NCI-H446 (cell line): ENCODE data around the gene CUBN.

ENCODE experiments used
- DNase-seq, 2 experiments: peaks; one replicate each; lab custom pipeline; 2025; lab: John Stamatoyannopoulos, UW

CUBN gene

GRCh38 chr10:17129741-17130140 is at the start of gene CUBN:
CUBN (minus strand) TSS chr10:17129811; CDS start chr10:17129765, 46 bp downstream.
- DNase-seq = no peak

GRCh38 chr10:17179002-17179401 is 49.4 kb upstream of the CUBN start:
- DNase-seq = no peak

GRCh38 chr10:17178006-17178405 is 48.4 kb upstream of the CUBN start:
- no peak for DNase-seq

DNA sequence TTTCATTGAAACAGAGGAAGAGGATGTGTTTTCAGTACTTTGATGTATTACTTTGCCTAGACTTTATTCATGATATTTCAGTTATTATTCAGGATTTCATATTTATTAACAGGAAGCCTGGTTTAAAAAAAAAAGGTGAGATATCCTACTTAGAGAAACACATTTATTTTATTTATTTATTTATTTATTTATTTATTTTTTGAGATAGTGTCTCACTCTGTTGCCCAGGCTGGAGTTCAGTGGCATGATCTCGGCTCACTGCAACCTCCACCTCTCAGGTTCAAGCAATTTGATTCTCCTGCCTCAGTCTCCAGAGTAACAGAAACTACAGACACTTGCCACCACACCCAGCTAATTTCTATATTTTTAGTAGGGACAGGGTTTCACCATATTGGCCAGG is 47.4 kb upstream of the CUBN start:
- DNase-seq = no peak

- DNase-seq = no peak
These were observed 46.5 kb upstream of the CUBN start for GRCh38 chr10:17176091-17176490.

DNA sequence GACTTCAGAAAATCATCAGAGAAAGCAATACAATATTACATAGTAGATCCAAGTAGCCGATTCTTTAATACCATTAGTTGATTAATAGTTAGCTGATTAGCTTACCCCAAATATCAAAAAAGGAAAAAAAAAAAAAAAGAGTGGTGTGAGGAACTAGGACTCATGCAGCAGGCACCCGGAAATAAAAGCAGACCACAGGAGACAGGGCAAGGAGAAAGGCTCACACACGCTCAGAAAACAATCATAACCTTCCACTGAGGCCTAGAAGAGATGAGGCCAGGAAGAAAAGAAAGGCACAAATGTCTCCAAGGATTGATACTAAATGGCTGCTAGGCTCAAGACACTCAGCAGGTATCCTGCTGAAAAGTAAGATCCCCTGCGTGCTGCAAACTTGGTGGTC is 45.9 kb upstream of the CUBN start:
- no peak for DNase-seq

- no peak for DNase-seq
These were observed 45.0 kb upstream of the CUBN start for GRCh38 chr10:17174626-17175025.

DNA sequence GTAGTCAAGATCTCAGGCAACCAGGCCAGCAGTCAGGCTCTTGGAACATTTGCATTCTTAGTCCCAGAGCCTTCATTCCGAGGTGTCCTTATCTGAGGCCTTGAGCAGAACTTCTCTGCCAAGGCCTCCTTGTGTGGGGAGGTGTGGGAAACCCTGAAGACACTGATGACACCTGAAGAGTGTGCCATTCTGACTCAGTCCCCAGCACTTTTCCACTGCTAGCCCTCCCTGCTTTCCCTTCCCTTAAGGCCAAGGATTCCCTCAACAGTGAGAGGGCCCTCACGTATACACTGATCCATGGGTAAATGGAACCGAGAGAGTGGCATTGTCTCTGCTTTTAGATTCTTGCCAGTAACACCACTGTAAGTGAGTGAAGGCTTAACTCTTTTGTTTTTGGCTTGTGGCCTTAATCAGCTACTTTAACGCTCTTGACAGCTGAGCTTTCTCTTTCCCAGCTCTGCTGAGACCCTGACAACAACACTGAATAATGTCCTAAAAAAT is 41.6 kb upstream of the CUBN start:
- no peak for DNase-seq

DNA sequence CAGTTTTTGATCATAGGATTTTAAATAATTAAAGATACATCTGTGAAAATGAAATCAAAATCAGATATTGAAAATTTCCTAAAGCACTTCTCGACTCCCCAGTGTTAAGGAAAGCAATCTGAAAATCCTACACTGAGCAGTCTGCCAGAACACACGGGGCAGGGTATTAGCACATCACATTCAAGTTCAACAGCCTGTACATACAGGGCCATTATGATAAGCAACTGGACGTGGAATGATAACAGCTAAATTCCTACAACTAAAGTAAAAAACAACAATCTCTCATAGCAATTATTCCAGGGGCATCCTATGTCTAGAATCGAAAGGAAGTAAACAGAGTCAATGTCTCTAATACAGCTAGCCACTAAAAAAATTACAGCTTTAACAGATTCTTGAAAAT is 40.2 kb upstream of the CUBN start:
- DNase-seq = no peak

DNA sequence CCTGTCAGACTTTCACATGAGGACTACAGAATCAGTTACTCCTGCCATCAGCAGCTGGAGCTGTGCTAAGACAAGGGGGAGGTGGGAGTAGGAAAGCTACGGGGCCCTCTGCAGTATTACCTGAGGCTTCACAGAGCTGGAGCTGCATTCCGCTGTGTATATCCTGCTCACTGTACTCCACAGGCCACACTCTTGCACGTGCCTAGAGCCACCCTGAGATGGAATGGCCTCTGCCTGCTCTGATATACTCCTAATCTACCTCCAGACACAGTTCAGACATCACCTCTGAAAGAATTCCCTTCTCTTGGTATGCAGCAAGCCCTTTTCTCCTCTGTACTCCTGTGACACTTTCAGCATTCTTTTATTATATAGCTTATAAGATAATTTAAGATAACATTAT is 37.1 kb upstream of the CUBN start:
- DNase-seq = no peak

DNA sequence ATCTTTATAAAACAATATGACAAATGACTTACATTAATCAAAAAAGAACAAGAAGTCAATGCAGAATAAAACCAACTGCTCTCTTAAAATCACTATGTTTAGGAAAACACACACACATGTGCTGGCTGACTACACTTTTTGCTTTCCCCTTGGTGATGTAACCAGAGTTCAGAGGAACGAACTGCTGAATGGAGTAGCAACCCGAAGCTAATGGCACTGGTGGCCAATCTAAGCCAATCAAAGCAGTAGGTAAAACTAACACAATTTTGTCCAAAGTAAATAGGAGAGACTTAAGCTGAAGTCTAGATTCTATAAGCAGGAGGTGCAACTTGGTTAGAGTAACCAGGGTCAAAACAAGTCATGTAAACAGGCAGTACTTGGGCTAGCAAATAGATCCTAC is 33.2 kb upstream of the CUBN start:
- DNase-seq = no peak

DNA sequence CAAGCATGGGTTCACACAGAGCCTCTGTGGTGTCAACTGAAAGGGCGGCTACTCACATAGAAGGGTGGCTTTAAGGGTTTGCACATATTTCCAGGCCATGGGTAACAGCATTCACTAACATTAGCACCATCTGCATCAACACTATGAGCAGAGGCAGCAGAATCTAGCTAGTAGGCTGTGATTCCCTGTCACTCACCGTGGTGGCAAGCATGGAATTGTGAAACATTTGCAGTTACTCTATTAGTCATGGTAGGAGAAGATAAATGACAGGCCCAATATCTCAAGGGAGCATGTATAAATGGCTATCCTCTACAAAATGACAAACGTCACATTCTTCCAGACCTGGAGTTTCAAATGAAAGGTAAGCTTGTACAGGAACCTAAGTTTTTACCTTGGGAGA is 32.2 kb upstream of the CUBN start:
- no peak for DNase-seq

- no peak for DNase-seq
These were observed 27.4 kb upstream of the CUBN start for GRCh38 chr10:17157024-17157423.

- no peak for DNase-seq
These were observed 26.2 kb upstream of the CUBN start for GRCh38 chr10:17155826-17156225.

- DNase-seq = no peak
These were observed 24.5 kb upstream of the CUBN start for GRCh38 chr10:17154116-17154515.

GRCh38 chr10:17153321-17153720 is 23.7 kb upstream of the CUBN start:
- DNase-seq = no peak

DNA sequence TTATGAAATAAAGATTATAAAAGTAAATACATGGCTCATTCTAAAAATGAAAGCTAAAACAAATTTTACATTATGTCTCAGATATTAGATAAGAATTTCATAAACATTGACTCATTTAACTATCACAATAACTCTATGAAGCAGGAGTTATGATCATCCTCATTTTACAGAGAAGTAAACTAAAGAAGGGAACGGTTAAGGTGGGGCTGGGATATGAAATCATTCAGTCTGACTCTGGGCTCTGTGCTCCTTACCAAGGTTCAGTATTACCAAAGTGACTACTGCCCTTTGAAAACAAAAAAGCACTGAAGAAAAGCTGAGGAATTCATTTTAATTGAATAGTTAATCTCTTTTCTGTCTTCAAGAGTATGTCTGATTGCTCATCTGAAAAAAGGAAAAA is 22.1 kb upstream of the CUBN start:
- DNase-seq = no peak

DNA sequence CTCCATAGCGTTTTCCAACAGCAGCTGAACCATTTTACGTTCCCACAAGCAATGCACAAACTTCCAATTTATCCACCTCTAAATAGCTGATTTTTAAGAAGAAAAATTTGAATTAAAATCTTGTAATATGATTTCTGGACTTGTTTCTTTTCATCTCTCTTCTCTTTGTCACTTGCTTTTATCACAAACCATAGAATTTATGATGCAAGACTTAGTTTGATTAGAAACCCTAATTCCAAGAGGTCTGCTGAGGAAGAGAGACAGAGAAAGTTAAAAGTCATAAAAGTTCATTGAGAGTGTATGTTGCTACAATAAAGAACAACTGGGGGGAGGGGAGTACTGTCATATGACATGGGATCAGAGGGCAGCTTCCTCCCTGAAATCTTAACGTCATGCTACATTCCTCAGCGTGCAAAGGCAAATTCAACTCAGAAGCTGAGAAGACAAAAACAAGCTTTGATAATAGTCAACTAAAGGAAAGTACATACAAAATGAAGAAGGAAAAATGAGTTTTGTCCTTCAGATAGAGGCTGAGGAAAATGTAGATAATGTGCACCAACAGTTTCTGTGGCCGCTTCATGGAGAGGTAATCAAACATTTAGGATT is 18.4 kb upstream of the CUBN start:
- no peak for DNase-seq

GRCh38 chr10:17146892-17147291 is 17.3 kb upstream of the CUBN start:
- DNase-seq = no peak

GRCh38 chr10:17145239-17145638 is 15.6 kb upstream of the CUBN start:
- DNase-seq = no peak

GRCh38 chr10:17144757-17145156 is 15.1 kb upstream of the CUBN start:
- DNase-seq = no peak

DNA sequence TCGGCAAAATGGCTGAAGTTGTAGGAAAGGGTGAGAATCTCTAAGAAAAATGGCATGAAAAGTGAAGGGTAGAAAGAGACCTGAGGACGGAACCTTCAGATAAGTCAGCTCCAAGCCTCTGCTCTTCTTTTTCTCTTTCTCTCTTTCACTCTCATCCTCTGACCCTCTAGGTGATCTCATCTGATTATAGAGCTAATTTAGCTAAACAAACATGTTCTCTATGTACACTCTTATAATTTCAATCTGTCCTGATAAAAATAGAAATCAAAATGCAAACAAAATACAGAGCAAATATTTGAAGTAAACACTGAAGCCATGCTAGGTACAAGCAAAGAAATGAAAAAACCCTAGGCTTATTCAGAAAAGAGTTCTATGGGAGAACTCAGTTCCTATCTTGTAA is 14.4 kb upstream of the CUBN start:
- no peak for DNase-seq

- no peak for DNase-seq
These were observed 13.6 kb upstream of the CUBN start for GRCh38 chr10:17143055-17143690.
